ENCODE results near the gene MED13L.

Gene MED13L

GRCh38 chr12:115950959-115951358 lies 326.5 kb downstream of the MED13L start:
- no peak for TF ChIP-seq CTCF (conservative IDR thresholded peaks at IDR 0.05)

GRCh38 chr12:115949675-115950074 lies 327.8 kb downstream of the MED13L start:
- no peak overlapping the region for H3K27ac ChIP-seq
- no peak for TF ChIP-seq CTCF (conservative IDR thresholded peaks at IDR 0.05)

More at GRCh38 chr12:115950959-115951358, 326.5 kb downstream of the MED13L start:
- no peak overlapping the region for H3K27ac ChIP-seq

- no peak overlapping the region for H3K27ac ChIP-seq
- no peak for TF ChIP-seq CTCF (conservative IDR thresholded peaks at IDR 0.05)
Observed at GRCh38 chr12:115947696-115948062, 329.8 kb downstream of the MED13L start.

GRCh38 chr12:115946867-115947695 lies 330.4 kb downstream of the MED13L start:
- peak; percentile 70 for TF ChIP-seq CTCF (conservative IDR thresholded peaks at IDR 0.05)
- no peak overlapping the region for H3K27ac ChIP-seq

- no peak overlapping the region for H3K27ac ChIP-seq
- no peak for TF ChIP-seq CTCF (conservative IDR thresholded peaks at IDR 0.05)
Observed at GRCh38 chr12:115946092-115946491, 331.4 kb downstream of the MED13L start.

DNA sequence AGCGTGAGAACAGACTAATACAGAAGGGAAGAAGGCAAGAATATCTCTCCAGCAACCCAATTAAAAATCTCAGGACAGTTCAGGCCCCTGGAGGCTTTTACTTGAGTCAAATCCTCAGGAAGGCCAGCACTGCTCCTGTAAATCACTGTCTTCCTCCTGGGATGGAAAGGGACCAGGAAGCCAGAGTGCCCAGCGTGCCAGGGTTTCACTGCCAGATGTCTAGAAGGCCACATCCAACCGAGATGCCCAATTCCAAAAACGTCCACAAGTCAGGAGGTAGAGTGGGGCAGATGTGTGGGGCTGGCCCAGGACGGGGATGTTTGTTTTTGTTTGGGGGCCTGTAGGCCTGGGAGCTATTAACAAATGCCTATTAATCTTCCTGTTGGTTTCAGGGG lies 332.0 kb downstream of the MED13L start:
- no peak overlapping the region for H3K27ac ChIP-seq
- no peak for TF ChIP-seq CTCF (conservative IDR thresholded peaks at IDR 0.05)

DNA sequence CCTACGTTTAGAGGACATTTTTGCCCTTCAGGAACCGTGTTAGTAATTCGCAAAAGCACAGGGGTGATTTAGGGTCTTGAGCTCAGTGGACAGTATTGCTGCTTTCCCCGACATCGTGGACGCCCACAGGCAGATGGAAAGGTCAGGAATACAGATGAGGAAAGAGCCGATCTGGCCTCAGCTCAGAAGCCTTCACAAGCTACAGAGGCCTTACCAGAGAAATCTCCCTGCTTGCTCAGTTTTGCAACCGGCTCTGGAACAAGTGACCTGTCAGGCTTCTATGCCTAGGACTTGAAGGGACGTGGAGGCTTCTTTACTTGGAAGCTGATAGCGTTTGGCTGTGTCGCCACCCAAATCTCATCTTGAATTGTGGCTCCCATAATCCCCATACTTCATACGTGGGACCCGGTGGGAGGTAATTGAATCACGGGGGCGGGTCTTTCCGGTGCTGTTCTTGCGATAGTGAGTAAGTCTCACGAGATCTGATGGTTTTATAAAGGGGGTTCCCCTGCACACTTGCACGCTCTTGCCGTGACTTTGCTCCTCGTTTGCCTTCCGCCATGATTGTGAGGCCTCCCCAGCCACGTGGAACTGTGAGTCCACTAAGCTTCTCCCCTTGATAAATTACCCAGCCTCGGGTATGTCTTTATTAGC lies 332.5 kb downstream of the MED13L start:
- TF ChIP-seq CTCF (conservative IDR thresholded peaks at IDR 0.05), result no peak
- H3K27ac ChIP-seq, result no peak overlapping the region

Measured in VCaP (cell line).